GM18867 (cell line): Measurements from ENCODE around the gene CLIP2.

Source experiments
- ATAC-seq: cut with Tn5 transposase; IDR thresholded peaks from one replicate; pipeline ENCODE4 v1.9.1; 2021; ENCODE audit warnings: mild to moderate bottlenecking, moderate library complexity; ENCODE audit not compliant: unreplicated experiment

The CLIP2 gene

GRCh38 chr7:74269757-74270277, 19.4 kb upstream of the CLIP2 start:
- ATAC-seq: no peak

GRCh38 chr7:74271742-74272141, 17.5 kb upstream of the CLIP2 start:
- no peak for ATAC-seq

GRCh38 chr7:74272305-74273038, 16.7 kb upstream of the CLIP2 start:
- peak; percentile 64 for ATAC-seq

GRCh38 chr7:74275401-74275881, 13.8 kb upstream of the CLIP2 start:
- ATAC-seq: no peak

GRCh38 chr7:74277636-74278035, 11.6 kb upstream of the CLIP2 start:
- no peak for ATAC-seq

GRCh38 chr7:74280985-74281384, 8.2 kb upstream of the CLIP2 start:
- no peak for ATAC-seq

- ATAC-seq: no peak
These were observed 6.3 kb upstream of the CLIP2 start for GRCh38 chr7:74282748-74283459.

- no peak for ATAC-seq
These were observed 5.3 kb upstream of the CLIP2 start for GRCh38 chr7:74283858-74284447.

GRCh38 chr7:74284781-74285259, 4.4 kb upstream of the CLIP2 start:
- no peak for ATAC-seq

- no peak for ATAC-seq
These were observed 3.1 kb upstream of the CLIP2 start for GRCh38 chr7:74286131-74286530.

GRCh38 chr7:74287303-74288033, 1.7 kb upstream of the CLIP2 start:
- ATAC-seq: no peak

GRCh38 chr7:74288034-74288881, 949 bp upstream of the CLIP2 start:
- ATAC-seq: no peak

- ATAC-seq: no peak
These were observed 699 bp downstream of the CLIP2 start for GRCh38 chr7:74289659-74290552.

GRCh38 chr7:74290553-74290950, 1.3 kb downstream of the CLIP2 start:
- no peak for ATAC-seq

- no peak for ATAC-seq
These were observed 1.8 kb downstream of the CLIP2 start for GRCh38 chr7:74290981-74291441.

GRCh38 chr7:74291535-74291934, 2.3 kb downstream of the CLIP2 start:
- no peak for ATAC-seq

GRCh38 chr7:74292757-74293576, 3.8 kb downstream of the CLIP2 start:
- no peak for ATAC-seq

- ATAC-seq: no peak
These were observed 4.3 kb downstream of the CLIP2 start for GRCh38 chr7:74293577-74293908.
